HAP-1 (cell line): ENCODE results near the gene SEMA7A.

Experiments
- DNase-seq, 2 experiments: peaks; one replicate each; pipeline ENCODE4 v3.0.0-alpha.2; 2016 to 2020; ENCODE audit warnings: low spot score in 2 of 2
- H3K27me3 ChIP-seq: fragments of 250-450 bp; sonication (Bioruptor Pico); 2 replicates; pipeline ENCODE4 v1.5.1; 2020; ENCODE audit warnings: low read depth, mild to moderate bottlenecking, moderate library complexity
- H3K36me3 ChIP-seq: fragments of 250-450 bp; sonication (Bioruptor Pico); replicated peaks from 2 replicates; pipeline ENCODE4 v1.5.1; 2020; ENCODE audit warnings: mild to moderate bottlenecking
- H3K4me1 ChIP-seq: fragments of 250-450 bp; sonication (Bioruptor Pico); 2 replicates; pipeline ENCODE4 v1.5.1; 2020; ENCODE audit warnings: mild to moderate bottlenecking
- H3K4me3 ChIP-seq: fragments of 250-450 bp; sonication (Bioruptor Pico); 2 replicates; pipeline ENCODE4 v1.5.1; 2020; ENCODE audit warnings: mild to moderate bottlenecking, moderate library complexity
- H3K9me3 ChIP-seq: fragments of 250-450 bp; sonication (Bioruptor Pico); 2 replicates; pipeline ENCODE4 v1.5.1; 2020; ENCODE audit warnings: mild to moderate bottlenecking, moderate library complexity
- in situ Hi-C: fragments of 300-500 bp; cut with MboI; formaldehyde crosslinking; loops from 3 replicates; pipeline ENCODE4 v1.14.3; 2020; ENCODE audit warnings: low sequenced_read_pairs, inconsistent platforms, mixed read lengths

SEMA7A gene

GRCh38 chr15:74432271-74432967 lies 1.3 kb downstream of the SEMA7A start:
- in situ Hi-C loops, result loop anchor here (10.0 kb wide), 1 partner anchor 308 kb away; no protein-coding TSS in a partner anchor
- H3K36me3 ChIP-seq, result no peaks in the 10 kb centered on the region; the same call in 1 of the 2 replicates
- peak overlapping the region; percentile 71 for H3K4me3 ChIP-seq
- DNase-seq, result no peak
- no peaks in the 10 kb centered on the region for H3K9me3 ChIP-seq
- H3K27me3 ChIP-seq, result peaks cover 14% of the 10 kb centered on the region
- peaks cover 11% of the 10 kb centered on the region for H3K4me1 ChIP-seq

DNA sequence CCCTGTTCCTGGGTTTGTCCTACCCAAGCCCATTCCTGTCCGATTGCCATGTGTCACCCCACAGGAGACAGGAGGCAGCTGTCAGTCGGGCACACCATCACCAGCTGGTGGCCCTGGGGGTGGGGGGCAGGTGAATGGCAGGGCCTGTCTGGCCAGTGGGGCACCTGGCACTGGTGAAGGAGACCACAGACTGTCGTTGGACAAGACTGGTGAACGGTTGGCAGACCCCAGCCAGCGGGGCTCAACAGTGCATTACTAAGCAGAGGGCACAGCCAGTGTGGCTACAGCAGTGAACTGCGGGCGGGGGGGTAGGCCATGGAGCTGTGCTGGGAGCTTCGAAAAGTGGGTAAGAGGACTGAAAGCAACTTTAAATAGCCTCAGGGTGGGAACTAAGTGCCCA lies 2.1 kb downstream of the SEMA7A start:
- H3K36me3 ChIP-seq, result no peaks in the 10 kb centered on the region; the same call in 1 of the 2 replicates
- H3K9me3 ChIP-seq, result no peaks in the 10 kb centered on the region
- peaks cover 11% of the 10 kb centered on the region for H3K4me1 ChIP-seq
- in situ Hi-C loops, result loop anchor here (10.0 kb wide), 1 partner anchor 307 kb away; no protein-coding TSS in a partner anchor
- H3K4me3 ChIP-seq, result no peak overlapping the region
- peak in 1 of 2 experiments; percentile 48 for DNase-seq
- H3K27me3 ChIP-seq, result peaks cover 14% of the 10 kb centered on the region

DNA sequence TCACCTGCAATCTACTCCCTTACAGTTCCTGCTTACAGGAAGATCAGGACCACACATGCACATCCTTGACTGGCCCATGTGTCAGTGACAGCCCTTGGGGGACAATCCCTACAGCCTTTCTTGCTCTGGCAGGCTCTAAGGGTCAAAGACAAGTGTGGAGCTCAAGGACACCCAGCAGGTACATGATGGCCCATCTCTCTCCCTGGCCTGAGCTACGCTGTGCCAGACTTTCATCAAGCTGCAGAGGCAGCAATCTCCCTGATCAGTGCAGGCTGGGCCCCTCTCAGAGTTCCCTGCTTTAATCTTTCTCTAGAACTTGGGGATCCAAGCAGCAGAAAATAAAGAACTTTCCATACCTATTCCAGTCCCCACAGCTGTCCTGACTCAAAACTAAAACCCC lies 2.6 kb downstream of the SEMA7A start:
- in situ Hi-C loops, result loop anchor here (10.0 kb wide), 1 partner anchor 306 kb away; no protein-coding TSS in a partner anchor
- Histone ChIP-seq H3K9me3 (no peaks in the 10 kb centered on the region), H3K27me3 (peaks cover 14% of the 10 kb centered on the region), H3K4me3 (no peak overlapping the region), H3K4me1 (peaks cover 11% of the 10 kb centered on the region), H3K36me3 (no peaks in the 10 kb centered on the region; the same call in 1 of the 2 replicates)
- DNase-seq, result no peak

DNA sequence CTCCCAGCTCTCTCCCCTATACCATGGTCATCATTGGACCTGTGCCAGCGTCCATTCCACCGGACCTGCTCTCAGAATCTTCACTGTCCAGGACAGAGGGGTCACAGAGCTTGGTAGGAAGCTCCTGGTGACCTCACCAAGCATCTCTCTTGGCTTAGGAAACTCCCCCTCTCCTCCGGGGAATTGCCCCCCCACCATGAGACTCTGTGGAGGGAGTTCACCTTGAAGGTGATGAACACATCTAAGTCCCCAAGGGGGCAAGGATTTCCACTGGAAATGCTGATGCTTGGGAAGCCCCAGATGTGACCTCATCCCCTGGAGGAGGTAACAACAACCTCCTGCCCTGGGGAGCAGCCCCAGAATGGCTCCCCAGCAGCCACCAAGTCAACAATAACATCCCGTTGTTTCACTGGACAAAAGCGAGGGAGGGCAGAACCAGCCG lies 3.2 kb downstream of the SEMA7A start:
- DNase-seq, result no peak
- peaks cover 14% of the 10 kb centered on the region for H3K27me3 ChIP-seq
- H3K9me3 ChIP-seq, result no peaks in the 10 kb centered on the region
- no peaks in the 10 kb centered on the region; the same call in 1 of the 2 replicates for H3K36me3 ChIP-seq
- H3K4me3 ChIP-seq, result no peak overlapping the region
- in situ Hi-C loops, result loop anchor here (10.0 kb wide), 1 partner anchor 306 kb away; no protein-coding TSS in a partner anchor
- peaks cover 11% of the 10 kb centered on the region for H3K4me1 ChIP-seq

- H3K4me3 ChIP-seq, result no peak overlapping the region
- H3K4me1 ChIP-seq, result peaks cover 11% of the 10 kb centered on the region
- in situ Hi-C loops, result loop anchor here (10.0 kb wide), 1 partner anchor 305 kb away; no protein-coding TSS in a partner anchor
Observed at GRCh38 chr15:74429781-74430400, 3.9 kb downstream of the SEMA7A start.

DNA sequence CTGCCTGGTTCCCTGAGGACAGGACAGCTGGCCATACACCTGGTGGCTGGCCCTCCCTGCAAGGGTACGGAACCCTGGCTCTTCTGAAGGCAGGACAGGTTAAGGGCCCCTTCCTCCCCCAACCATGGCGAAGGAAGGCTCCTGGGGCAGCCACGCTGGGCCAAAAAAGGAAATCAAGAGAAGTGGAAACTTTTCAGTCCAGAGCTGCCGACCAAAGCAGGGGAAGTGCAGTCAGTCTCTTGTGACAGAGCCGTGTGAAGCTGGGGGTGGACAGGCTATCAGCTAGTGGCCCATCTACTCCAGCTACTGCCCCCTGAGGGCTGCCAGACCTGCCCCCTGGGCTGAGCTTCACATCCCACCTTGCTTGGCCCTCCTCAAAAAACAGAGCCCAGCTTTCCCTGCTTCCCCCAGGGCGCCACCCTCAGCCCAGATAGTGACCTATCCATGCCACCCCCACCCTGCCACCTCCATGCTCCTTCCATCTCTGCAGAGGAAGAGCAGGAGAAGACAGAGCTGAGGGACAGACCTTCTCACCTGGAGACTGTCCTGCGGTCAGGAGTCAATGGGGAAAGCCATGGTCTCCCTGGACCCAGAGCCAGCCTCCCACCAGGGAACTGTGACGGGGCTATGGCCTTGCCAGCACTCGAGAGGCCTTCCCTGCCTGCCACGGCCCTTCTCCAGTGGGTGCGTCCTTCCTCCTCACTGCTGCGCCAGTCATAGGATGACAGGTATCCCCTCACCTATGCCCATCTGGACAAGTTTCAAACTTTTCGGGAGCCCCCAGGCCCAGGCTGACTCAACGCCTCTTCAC lies 4.6 kb downstream of the SEMA7A start:
- peaks cover 9% of the 10 kb centered on the region for H3K4me1 ChIP-seq
- no peak overlapping the region for H3K4me3 ChIP-seq
- in situ Hi-C loops, result no loop called here

More at GRCh38 chr15:74429781-74430400, 3.9 kb downstream of the SEMA7A start:
- Histone ChIP-seq H3K9me3 (no peaks in the 10 kb centered on the region), H3K36me3 (no peaks in the 10 kb centered on the region; the same call in 1 of the 2 replicates), H3K27me3 (peaks cover 14% of the 10 kb centered on the region)
- no peak for DNase-seq

GRCh38 chr15:74428442-74428787 lies 5.3 kb downstream of the SEMA7A start:
- peaks cover 14% of the 10 kb centered on the region for H3K27me3 ChIP-seq
- no peaks in the 10 kb centered on the region; the same call in 1 of the 2 replicates for H3K36me3 ChIP-seq
- no peak overlapping the region for H3K4me3 ChIP-seq
- in situ Hi-C loops, result no loop called here
- DNase-seq, result no peak
- H3K9me3 ChIP-seq, result no peaks in the 10 kb centered on the region
- peaks cover 6% of the 10 kb centered on the region for H3K4me1 ChIP-seq

More for the DNA sequence above, 4.6 kb downstream of the SEMA7A start:
- no peak for DNase-seq
- Histone ChIP-seq H3K27me3 (peaks cover 14% of the 10 kb centered on the region), H3K36me3 (no peaks in the 10 kb centered on the region; the same call in 1 of the 2 replicates), H3K9me3 (no peaks in the 10 kb centered on the region)

- in situ Hi-C loops, result no loop called here
- no peak for DNase-seq
- Histone ChIP-seq H3K27me3 (peaks cover 13% of the 10 kb centered on the region), H3K9me3 (no peaks in the 10 kb centered on the region), H3K4me1 (peaks cover 6% of the 10 kb centered on the region), H3K4me3 (no peak overlapping the region), H3K36me3 (no peaks in the 10 kb centered on the region)
Observed at GRCh38 chr15:74427607-74428441, 5.9 kb downstream of the SEMA7A start.

- Histone ChIP-seq H3K4me3 (no peak overlapping the region), H3K27me3 (peaks cover 4% of the 10 kb centered on the region), H3K9me3 (no peaks in the 10 kb centered on the region), H3K36me3 (no peaks in the 10 kb centered on the region), H3K4me1 (no peaks in the 10 kb centered on the region)
- in situ Hi-C loops, result no loop called here
- DNase-seq, result no peak
Observed at GRCh38 chr15:74426404-74427281, 7.1 kb downstream of the SEMA7A start.

DNA sequence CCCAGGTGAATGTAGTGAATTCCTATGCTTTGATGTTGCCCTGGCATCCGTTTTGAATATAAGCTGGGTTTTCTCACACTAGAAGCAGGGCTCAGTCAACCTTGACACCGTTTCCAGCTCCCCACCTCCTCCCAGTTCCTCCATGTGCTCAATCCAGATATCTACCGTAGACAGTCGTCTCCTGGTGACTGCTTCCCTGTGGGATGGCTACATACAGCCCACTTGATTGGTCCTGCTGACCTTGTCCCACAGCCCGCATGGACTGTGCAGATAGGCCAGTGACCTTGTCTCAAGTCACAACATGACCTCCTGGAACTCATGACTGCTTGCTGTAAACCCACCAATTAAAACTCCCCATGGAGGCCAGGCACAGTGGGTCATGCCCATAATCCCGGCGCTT lies 8.1 kb downstream of the SEMA7A start:
- no peaks in the 10 kb centered on the region for H3K27me3 ChIP-seq
- DNase-seq, result no peak
- H3K36me3 ChIP-seq, result no peaks in the 10 kb centered on the region
- H3K4me3 ChIP-seq, result no peak overlapping the region
- no peaks in the 10 kb centered on the region for H3K4me1 ChIP-seq
- in situ Hi-C loops, result no loop called here
- H3K9me3 ChIP-seq, result no peaks in the 10 kb centered on the region

DNA sequence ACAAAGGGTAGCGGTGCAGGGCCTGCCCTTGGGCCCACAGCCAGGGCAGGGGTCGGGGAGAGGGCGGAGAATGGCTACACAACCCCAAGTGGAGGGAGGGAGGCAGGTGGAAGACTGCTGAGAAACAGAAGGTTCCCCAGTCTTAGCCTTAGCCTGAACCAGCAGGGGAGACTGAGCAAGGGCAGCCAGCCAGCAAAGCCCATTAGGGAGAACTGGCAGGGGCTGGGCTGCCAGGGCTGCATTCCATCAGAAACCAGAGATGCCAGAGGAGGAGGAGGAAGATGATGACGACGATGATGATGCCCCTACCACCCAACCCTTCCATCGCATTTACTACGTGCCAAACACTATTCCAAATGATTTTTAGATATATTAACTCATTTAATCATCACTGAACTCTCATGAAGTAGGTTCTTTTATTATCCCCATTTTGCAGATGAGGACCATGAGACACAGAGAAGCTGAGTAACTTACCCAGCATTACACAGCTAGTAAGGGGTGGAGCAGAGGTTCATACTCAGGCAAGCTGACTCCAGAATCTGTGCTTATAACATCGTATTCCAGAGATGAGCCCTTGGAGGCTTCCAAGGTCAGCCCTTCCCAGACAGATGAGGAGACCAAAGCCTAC lies 8.7 kb downstream of the SEMA7A start:
- no peaks in the 10 kb centered on the region for H3K4me1 ChIP-seq
- DNase-seq, result no peak
- in situ Hi-C loops, result no loop called here

More for the DNA sequence above, 8.7 kb downstream of the SEMA7A start:
- Histone ChIP-seq H3K36me3 (no peaks in the 10 kb centered on the region), H3K9me3 (no peaks in the 10 kb centered on the region), H3K4me3 (no peak overlapping the region), H3K27me3 (no peaks in the 10 kb centered on the region)
